ENCODE data around the gene MMEL1.

Gene MMEL1

GRCh38 chr1:2602866-2603520 is 29.8 kb downstream of the MMEL1 start:
- DNase-seq (ENCODE audit: low read depth in 1 of 2, low spot score in 1 of 2), result no peak
- H3K27ac ChIP-seq (replicated peaks), result no peak overlapping the region
- H3K4me3 ChIP-seq (replicated peaks; ENCODE audit: insufficient read depth, low read length), result no peak overlapping the region
- no peak for TF ChIP-seq POLR2AphosphoS5 (IDR thresholded peaks at IDR 0.05; ENCODE audit: low read depth)
- no peak for TF ChIP-seq GABPA (IDR thresholded peaks at IDR 0.05; ENCODE audit: low read depth)
- TF ChIP-seq REST (IDR thresholded peaks at IDR 0.05; ENCODE audit: insufficient replicate concordance, low read depth), result no peak
- TF ChIP-seq CTCF (IDR thresholded peaks at IDR 0.05; ENCODE audit: insufficient read depth, low read length), result no peak
- TF ChIP-seq SPI1 (IDR thresholded peaks at IDR 0.05; ENCODE audit: borderline replicate concordance, low read depth), result no peak
- H3K27me3 ChIP-seq (ENCODE audit: insufficient read depth, poor library complexity, severe bottlenecking), result no peaks in the 10 kb centered on the region

- TF ChIP-seq CTCF (IDR thresholded peaks at IDR 0.05; ENCODE audit: insufficient read depth, low read length), result no peak
- no peak for TF ChIP-seq SPI1 (IDR thresholded peaks at IDR 0.05; ENCODE audit: borderline replicate concordance, low read depth)
- TF ChIP-seq GABPA (IDR thresholded peaks at IDR 0.05; ENCODE audit: low read depth), result no peak
- TF ChIP-seq POLR2AphosphoS5 (IDR thresholded peaks at IDR 0.05; ENCODE audit: low read depth), result no peak
- TF ChIP-seq REST (IDR thresholded peaks at IDR 0.05; ENCODE audit: insufficient replicate concordance, low read depth), result no peak
- no peak for DNase-seq (ENCODE audit: low read depth in 1 of 2, low spot score in 1 of 2)
- Histone ChIP-seq H3K27me3 (ENCODE audit: insufficient read depth, poor library complexity, severe bottlenecking) (no peaks in the 10 kb centered on the region), H3K4me3 (replicated peaks; ENCODE audit: insufficient read depth, low read length) (no peak overlapping the region), H3K27ac (replicated peaks) (no peak overlapping the region)
Measured at GRCh38 chr1:2602311-2602835, 30.4 kb downstream of the MMEL1 start.

GRCh38 chr1:2601721-2602303 is 31.0 kb downstream of the MMEL1 start:
- no peaks in the 10 kb centered on the region for H3K27me3 ChIP-seq (ENCODE audit: insufficient read depth, poor library complexity, severe bottlenecking)
- DNase-seq (ENCODE audit: low read depth in 1 of 2, low spot score in 1 of 2), result no peak
- H3K27ac ChIP-seq (replicated peaks), result no peak overlapping the region
- H3K4me3 ChIP-seq (replicated peaks; ENCODE audit: insufficient read depth, low read length), result no peak overlapping the region
- TF ChIP-seq CTCF (IDR thresholded peaks at IDR 0.05; ENCODE audit: insufficient read depth, low read length) (no peak), REST (IDR thresholded peaks at IDR 0.05; ENCODE audit: insufficient replicate concordance, low read depth) (no peak), SPI1 (IDR thresholded peaks at IDR 0.05; ENCODE audit: borderline replicate concordance, low read depth) (no peak), GABPA (IDR thresholded peaks at IDR 0.05; ENCODE audit: low read depth) (no peak), POLR2AphosphoS5 (IDR thresholded peaks at IDR 0.05; ENCODE audit: low read depth) (no peak)
